Osteocyte (in vitro differentiated cells): ENCODE results near the gene FOXO4. TPM values are rescaled to one million over a fixed set of nuclear protein-coding genes. Genes with fewer than 3 reads are reported as not detected.

Experiments
- DNase-seq: peaks from one replicate; pipeline ENCODE4 v3.0.0; 2021; ENCODE audit warnings: mixed read lengths; ENCODE audit not compliant: unreplicated experiment; ENCODE audit errors: extremely low spot score
- H3K27ac Mint-ChIP-seq: one replicate; pipeline ENCODE4 v1.8.0; 2021; ENCODE audit warnings: mild to moderate bottlenecking, mixed read lengths; ENCODE audit not compliant: unreplicated experiment
- H3K27me3 Mint-ChIP-seq: one replicate; pipeline ENCODE4 v1.8.0; 2021; ENCODE audit warnings: mixed read lengths; ENCODE audit not compliant: unreplicated experiment
- H3K36me3 Mint-ChIP-seq: one replicate; pipeline ENCODE4 v1.8.0; 2021; ENCODE audit warnings: mixed read lengths; ENCODE audit not compliant: unreplicated experiment
- H3K4me1 Mint-ChIP-seq: one replicate; pipeline ENCODE4 v1.8.0; 2021; ENCODE audit warnings: mixed read lengths; ENCODE audit not compliant: unreplicated experiment
- H3K4me3 Mint-ChIP-seq: one replicate; pipeline ENCODE4 v1.8.0; 2021; ENCODE audit warnings: mild to moderate bottlenecking, moderate library complexity, mixed read lengths; ENCODE audit not compliant: unreplicated experiment
- H3K9me3 Mint-ChIP-seq: one replicate; pipeline ENCODE4 v1.8.0; 2021; ENCODE audit warnings: mixed read lengths; ENCODE audit not compliant: unreplicated experiment
- CTCF ChIP-seq: fragments of 200-600 bp; sonication (generic); IDR thresholded peaks from 2 replicates; pipeline ENCODE4 v1.5.0; 2021; ENCODE audit warnings: antibody characterized with exemption, mild to moderate bottlenecking, moderate library complexity
- total RNA-seq: library from RNA; stranded (reverse); gene quantifications from 2 replicates; pipeline ENCODE4 v1.2.1, GENCODE V29; 2021

Gene FOXO4
- total RNA-seq, 1 donor from 2014 or later, result 17.1 TPM

- peaks cover 3% of the 10 kb centered on the region for H3K36me3 Mint-ChIP-seq
- H3K4me1 Mint-ChIP-seq, result no peaks in the 10 kb centered on the region
- peak; percentile 92 for DNase-seq
- TF ChIP-seq CTCF, result no peak
- H3K27me3 Mint-ChIP-seq, result no peaks in the 10 kb centered on the region
- peak within 1 kb of the TSS; percentile 77 for H3K27ac Mint-ChIP-seq
- peaks cover 4% of the 10 kb centered on the region for H3K9me3 Mint-ChIP-seq
- peak within 1 kb of the TSS; percentile 80 for H3K4me3 Mint-ChIP-seq
Measured at GRCh38 chrX:71118032-71118984, 22.7 kb downstream of the FOXO4 start, which contains the start of gene MED12. TSS of gene MED12 (plus strand) at chrX:71118596. CDS start at chrX:71118755, 159 bp downstream.

- Mint-ChIP-seq H3K27ac (peak overlapping the region; percentile 77), H3K27me3 (no peaks in the 10 kb centered on the region), H3K36me3 (peaks cover 5% of the 10 kb centered on the region), H3K4me1 (no peaks in the 10 kb centered on the region), H3K4me3 (peak overlapping the region; percentile 80), H3K9me3 (peaks cover 4% of the 10 kb centered on the region)
- no peak for TF ChIP-seq CTCF
- no peak for DNase-seq
Measured at GRCh38 chrX:71118985-71119535, 23.4 kb downstream of the FOXO4 start.

- H3K27ac Mint-ChIP-seq, result peak overlapping the region; percentile 37
- no peaks in the 10 kb centered on the region for H3K27me3 Mint-ChIP-seq
- H3K4me3 Mint-ChIP-seq, result no peak overlapping the region
- peaks cover 25% of the 10 kb centered on the region for H3K36me3 Mint-ChIP-seq
- H3K9me3 Mint-ChIP-seq, result no peaks in the 10 kb centered on the region
- H3K4me1 Mint-ChIP-seq, result peaks cover 3% of the 10 kb centered on the region
- no peak for DNase-seq
- TF ChIP-seq CTCF, result no peak
Measured at GRCh38 chrX:71128166-71128833, 32.6 kb downstream of the FOXO4 start.

- DNase-seq, result peak; percentile 87
- Mint-ChIP-seq H3K27ac (peak overlapping the region; percentile 53), H3K9me3 (no peaks in the 10 kb centered on the region), H3K4me3 (no peak overlapping the region), H3K36me3 (peaks cover 22% of the 10 kb centered on the region), H3K27me3 (no peaks in the 10 kb centered on the region), H3K4me1 (peaks cover 3% of the 10 kb centered on the region)
- peak; percentile 70 for TF ChIP-seq CTCF
Measured at GRCh38 chrX:71128915-71129765, 33.5 kb downstream of the FOXO4 start.
